ENCODE data around the gene INPP5K.

DNA sequence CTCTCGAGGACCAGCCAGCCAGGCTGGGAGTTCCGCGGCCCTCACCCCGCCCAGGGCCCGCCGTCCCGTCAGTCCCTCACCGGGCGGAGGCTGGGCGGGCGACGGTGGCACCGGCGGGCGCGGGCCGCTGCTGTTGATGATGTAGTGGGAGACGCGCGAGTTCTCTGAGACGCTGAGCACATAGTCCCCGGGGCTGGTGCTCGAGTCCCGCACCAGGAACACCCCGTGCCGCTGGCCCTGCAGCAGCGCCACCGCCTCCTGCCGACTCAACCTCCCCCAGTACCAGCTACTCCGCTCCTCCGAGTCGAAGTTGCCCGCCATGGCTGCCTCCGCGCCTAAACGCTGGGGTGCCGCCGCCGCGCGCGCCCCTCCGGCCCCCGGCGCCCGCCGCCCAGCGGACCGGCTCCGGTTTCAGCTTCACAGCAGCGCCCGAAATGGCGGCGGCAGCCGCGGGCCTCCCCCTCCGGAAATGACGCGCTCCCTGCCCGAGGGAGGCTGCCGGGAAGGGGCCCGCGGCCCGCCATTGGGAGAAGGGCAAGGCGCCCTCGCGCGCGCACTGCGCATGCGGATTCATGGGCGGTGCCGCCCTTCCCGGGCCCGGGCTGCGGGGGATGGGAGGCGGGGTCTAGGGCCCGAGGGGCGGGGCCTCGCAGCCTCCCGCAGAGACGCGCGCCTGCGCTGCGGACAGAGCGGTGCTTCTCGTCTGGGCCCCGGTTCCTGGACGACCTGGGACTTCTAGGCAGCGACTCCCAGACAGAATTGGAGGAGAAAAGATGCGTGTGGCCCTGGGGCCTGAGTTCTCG lies 60.4 kb downstream of the INPP5K start, which contains the start of gene CRK:
- no peak for TF ChIP-seq CTCF (IDR thresholded peaks at IDR 0.05; ENCODE audit: low read depth, low read length)
- TF ChIP-seq MAX (IDR thresholded peaks at IDR 0.05; ENCODE audit: low read depth, low read length), result no peak
- peak; percentile 70 for TF ChIP-seq POLR2A (IDR thresholded peaks at IDR 0.05; ENCODE audit: extremely low read depth, insufficient read length)
- no peak for TF ChIP-seq MYC (IDR thresholded peaks at IDR 0.05; ENCODE audit: low read depth, low read length)

Data from NB4 (cell line).